GM12874 (cell line): Measurements from ENCODE around the gene IMPDH2.

Experiments used
- CTCF ChIP-seq: IDR thresholded peaks from 2 replicates; pipeline ENCODE4 v1.5.1; 2011; ENCODE audit warnings: low read depth, mild to moderate bottlenecking, control low read depth, low read length, moderate library complexity; ENCODE audit not compliant: insufficient read depth

Gene IMPDH2

DNA sequence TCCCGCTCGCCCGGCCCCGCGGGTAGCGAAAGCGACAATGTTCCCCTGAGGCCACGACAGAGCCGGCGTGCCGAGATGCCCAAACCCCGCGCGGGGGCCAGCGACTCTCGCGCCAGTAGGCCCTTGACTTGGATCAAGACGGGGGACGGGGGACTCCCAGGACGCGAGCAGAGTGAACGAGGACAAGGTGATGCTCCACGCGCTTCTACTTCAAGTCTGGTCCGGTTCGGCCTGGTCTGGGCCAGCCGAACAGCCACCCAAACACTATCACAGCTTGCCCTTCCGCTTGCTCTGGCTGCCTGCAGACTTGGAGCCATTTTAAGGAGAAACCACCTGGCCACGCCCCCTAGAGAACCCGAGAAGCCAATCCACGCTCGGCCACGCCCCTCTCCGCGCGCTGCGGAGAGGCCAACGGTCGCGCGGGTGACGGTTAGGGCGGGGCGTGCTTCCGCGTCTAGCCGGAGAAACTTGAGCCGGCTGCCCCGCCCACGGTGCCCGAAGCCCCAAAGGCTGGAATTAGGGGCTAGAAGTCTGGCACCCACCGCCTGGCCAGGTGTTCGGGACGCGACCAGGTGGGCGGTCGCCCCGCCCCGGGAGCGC is 7.9 kb downstream of the IMPDH2 start:
- no peak for TF ChIP-seq CTCF

DNA sequence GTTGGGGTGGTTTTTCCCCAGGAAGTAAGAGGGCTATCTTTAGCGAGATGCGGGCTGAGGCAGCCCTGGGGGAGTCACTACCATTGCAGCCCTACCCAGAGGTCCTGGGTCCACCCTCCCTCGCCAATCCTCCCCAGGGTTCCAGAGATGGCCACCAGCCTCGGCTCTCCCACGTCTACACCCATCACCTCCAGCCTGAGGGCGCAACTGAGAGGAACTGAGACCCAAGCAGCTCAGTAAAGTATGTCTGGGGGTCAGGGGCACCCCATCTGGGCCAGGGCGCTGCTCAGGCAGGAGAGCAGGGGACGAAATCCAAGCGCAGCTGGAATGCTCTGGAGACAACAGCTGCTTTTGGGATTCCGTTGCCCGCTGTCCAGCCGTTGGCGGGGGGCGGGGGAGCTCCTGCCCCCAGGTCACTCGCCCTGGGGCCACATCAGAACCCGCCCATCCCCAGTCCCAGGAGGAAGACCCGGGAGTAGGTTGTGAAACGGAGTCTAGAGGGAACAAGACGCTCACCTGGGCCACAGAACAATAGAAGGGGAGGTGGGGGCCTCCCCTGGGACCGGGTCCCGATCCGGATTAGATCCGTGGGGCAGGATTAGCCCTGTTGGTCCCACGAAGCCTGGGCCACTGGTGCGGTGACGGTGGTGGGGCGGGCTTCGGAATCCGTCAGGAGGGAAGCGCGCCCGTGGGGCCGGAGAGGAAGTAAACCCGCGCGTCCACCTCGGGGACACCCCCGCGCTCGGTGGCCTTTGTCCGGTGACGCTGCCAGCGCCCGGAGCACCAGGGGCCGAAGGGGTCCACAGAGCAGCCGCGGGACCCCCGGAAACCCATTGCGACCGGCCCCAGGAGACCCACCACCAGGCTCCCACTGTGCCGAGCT is 8.6 kb downstream of the IMPDH2 start:
- TF ChIP-seq CTCF, result no peak

DNA sequence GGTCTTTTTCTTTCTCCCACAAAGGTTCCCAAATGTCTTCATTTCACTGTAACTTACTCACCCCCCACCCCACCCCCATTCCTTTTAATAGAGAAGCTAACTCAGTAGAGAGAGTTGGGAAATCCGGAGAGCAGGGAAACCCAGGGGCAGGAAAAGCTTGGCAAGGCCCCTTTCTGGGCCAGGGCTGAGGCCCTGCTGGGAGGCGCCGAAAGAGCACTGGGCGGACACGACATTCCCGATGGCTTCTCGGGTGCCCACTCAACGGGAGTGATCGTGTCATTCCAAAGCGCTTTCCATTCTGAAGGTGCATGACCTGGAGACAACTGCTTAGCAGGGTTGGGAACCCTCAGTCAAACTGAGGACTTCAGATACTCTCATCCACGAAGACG is 9.3 kb downstream of the IMPDH2 start:
- no peak for TF ChIP-seq CTCF

- no peak for TF ChIP-seq CTCF
Observed at GRCh38 chr3:49018707-49019006, 10.5 kb downstream of the IMPDH2 start.

GRCh38 chr3:49017971-49018706 is 11.1 kb downstream of the IMPDH2 start, which contains the start of gene DALRD3:
TSS of gene DALRD3 (minus strand) at chr3:49018580. CDS start at chr3:49018564, 16 bp downstream.
- TF ChIP-seq CTCF, result no peak

GRCh38 chr3:49017229-49017970 is 11.8 kb downstream of the IMPDH2 start:
- TF ChIP-seq CTCF, result no peak
